Measurements from ENCODE around the gene RAB28. TPM values are rescaled to one million over a fixed set of nuclear protein-coding genes. Genes with fewer than 3 reads are reported as not detected.

The RAB28 gene
- total RNA-seq, 1 experiment from 2014 or later, result 12.1 TPM

GRCh38 chr4:13516315-13516860, 32.2 kb upstream of the RAB28 start (continued):
- TF ChIP-seq REST (IDR thresholded peaks at IDR 0.05; ENCODE audit: low read depth) (no peak), JUND (IDR thresholded peaks at IDR 0.05) (no peak)

- Histone ChIP-seq H3K27ac (ENCODE audit: low read depth, low read length) (no peak overlapping the region), H3K79me2 (ENCODE audit: insufficient read depth, low read length) (no peaks in the 10 kb centered on the region), H3K27me3 (ENCODE audit: insufficient read depth, low read length) (no peaks in the 10 kb centered on the region), H3K36me3 (ENCODE audit: control insufficient read depth in 1 of 2, insufficient read depth in 2 of 2, low read length in 2 of 2) (no peaks in the 10 kb centered on the region), H4K20me1 (ENCODE audit: insufficient read depth) (no peaks in the 10 kb centered on the region), H3K4me1 (ENCODE audit: control insufficient read depth in 1 of 2, insufficient read depth in 2 of 2, low read length in 2 of 2) (no peaks in the 10 kb centered on the region), H2AFZ (ENCODE audit: low read depth, low read length, poor library complexity, severe bottlenecking) (no peak overlapping the region), H3K9ac (ENCODE audit: low read length) (no peak overlapping the region), H3K4me2 (ENCODE audit: low read length) (no peak overlapping the region), H3K9me3 (ENCODE audit: control insufficient read depth in 1 of 2, insufficient read depth in 1 of 2, low read depth in 1 of 2, low read length in 2 of 2) (no peaks in the 10 kb centered on the region), H3K4me3 (replicated peaks in 1 of 2; ENCODE audit: low read depth in 1 of 2, low read length in 2 of 2) (no peak overlapping the region), H3K9me2 (ENCODE audit: insufficient read depth) (no peaks in the 10 kb centered on the region)
- no TSS peak for BruUV-seq (replicated peaks)
- intact Hi-C loops (cut with micrococcal nuclease), result no loop called here
- ATAC-seq (no peak), DNase-seq (ENCODE audit: low read depth, low spot score) (no peak)
- TF ChIP-seq TCF7L2 (IDR thresholded peaks at IDR 0.05; ENCODE audit: borderline replicate concordance, extremely low read depth, insufficient read depth, insufficient read length), result no peak
- no peak for TF ChIP-seq ZFX (IDR thresholded peaks at IDR 0.05)
- no peak for TF ChIP-seq EZH2phosphoT487 (IDR thresholded peaks at IDR 0.05; ENCODE audit: borderline replicate concordance)
- TF ChIP-seq RAD21 (IDR thresholded peaks at IDR 0.05; ENCODE audit: low read depth), result no peak
- no peak for TF ChIP-seq CBX3 (IDR thresholded peaks at IDR 0.05; ENCODE audit: low read depth)
- no peak for TF ChIP-seq REST (IDR thresholded peaks at IDR 0.05; ENCODE audit: low read depth)
- ChIA-PET CTCF (no interaction called here), POLR2A (no interaction called here), RAD21 (ENCODE audit: low non-redundant PET in 1 of 2, low total read pairs in 2 of 2, uncharacterized antibody in 2 of 2, unreplicated experiment in 2 of 2) (no interaction called here)
Measured at GRCh38 chr4:13515268-13515667, 31.1 kb upstream of the RAB28 start.

Measured in HCT116 (cell line).